GM12873 (cell line): Measurements from ENCODE around the gene PCNA.

Source experiments
- TF ChIP-seq, protein P1 (sequence below): IDR thresholded peaks from 2 replicates; pipeline ENCODE4 v1.5.1; 2012; ENCODE audit warnings: low read depth, mild to moderate bottlenecking, moderate library complexity, low read length, control low read depth; ENCODE audit not compliant: insufficient read depth; ENCODE audit errors: missing control alignments

Gene PCNA

DNA sequence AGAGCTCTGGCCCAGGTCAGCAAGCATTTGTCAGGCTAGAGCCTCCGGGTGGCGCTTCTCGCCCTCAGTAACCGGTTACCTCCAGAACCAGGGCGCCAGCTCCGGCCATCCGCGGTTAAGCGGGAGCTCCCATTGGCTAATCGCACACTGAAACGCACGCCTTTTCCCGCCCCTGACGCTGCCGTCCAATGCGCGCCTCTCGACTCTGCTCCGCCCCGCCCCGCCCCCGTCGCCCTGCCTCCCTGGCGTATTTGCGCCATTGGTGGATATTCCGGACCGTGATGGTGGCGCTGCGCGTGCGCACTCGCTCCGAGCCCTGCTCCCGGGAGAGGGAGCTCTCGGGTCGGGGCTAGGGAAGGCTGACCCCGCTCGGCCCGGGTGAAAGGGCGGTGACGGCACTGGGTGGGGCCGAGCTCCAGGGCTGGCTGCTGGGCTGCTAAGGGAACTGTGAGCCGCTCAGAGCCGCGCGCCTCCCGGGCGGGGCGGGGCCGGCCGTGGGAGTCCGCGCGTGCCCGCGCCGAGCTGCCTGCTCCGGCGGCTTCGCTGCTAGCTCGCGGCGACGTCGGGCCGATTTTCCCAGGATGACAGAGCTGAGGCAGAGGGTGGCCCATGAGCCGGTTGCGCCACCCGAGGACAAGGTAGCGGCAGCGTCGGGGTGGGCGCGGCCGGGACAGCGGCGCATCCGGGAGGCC is 6.9 kb upstream of the PCNA start, which contains the start of gene CDS2:
Gene CDS2 (plus strand): TSS at position 497 of the 692 bp plus-strand sequence. CDS start 85 bp downstream, at position 582.
- TF ChIP-seq, protein P1, sequence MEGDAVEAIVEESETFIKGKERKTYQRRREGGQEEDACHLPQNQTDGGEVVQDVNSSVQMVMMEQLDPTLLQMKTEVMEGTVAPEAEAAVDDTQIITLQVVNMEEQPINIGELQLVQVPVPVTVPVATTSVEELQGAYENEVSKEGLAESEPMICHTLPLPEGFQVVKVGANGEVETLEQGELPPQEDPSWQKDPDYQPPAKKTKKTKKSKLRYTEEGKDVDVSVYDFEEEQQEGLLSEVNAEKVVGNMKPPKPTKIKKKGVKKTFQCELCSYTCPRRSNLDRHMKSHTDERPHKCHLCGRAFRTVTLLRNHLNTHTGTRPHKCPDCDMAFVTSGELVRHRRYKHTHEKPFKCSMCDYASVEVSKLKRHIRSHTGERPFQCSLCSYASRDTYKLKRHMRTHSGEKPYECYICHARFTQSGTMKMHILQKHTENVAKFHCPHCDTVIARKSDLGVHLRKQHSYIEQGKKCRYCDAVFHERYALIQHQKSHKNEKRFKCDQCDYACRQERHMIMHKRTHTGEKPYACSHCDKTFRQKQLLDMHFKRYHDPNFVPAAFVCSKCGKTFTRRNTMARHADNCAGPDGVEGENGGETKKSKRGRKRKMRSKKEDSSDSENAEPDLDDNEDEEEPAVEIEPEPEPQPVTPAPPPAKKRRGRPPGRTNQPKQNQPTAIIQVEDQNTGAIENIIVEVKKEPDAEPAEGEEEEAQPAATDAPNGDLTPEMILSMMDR: peak; percentile 56

DNA sequence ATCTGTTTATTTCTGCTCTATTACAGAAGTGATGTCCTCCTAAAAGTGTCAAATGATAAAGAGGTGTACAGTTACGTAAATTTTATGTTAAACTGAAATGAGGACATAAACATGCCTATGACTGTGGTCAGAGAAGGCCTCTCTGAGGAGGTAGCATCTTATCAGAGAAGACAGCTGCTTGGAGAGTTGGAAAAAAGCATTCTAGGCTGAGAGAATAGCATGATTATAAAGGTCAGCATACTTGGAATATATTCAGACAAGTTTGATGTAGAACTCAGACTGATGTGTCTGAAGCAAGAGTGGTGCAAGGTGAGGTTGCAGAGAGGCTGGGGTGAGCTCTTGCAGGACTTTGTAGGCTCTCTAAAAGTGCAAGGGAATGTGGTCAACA is 3.1 kb upstream of the PCNA start:
- TF ChIP-seq, protein P1: no peak

DNA sequence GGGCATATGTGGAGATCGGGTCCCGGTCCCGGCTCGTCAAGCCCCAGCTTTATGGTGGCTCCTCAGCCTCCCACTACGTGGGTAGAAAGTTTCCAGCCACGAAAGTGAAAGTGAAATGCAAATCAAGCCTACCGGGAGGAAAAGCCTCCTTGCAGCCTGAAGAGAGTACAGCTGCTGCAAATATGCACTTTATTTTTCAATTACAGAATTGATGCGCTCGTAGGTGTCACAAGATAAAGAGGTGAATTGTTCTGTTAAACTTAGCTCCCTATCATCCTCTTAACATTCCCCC is 373 bp upstream of the PCNA start:
- TF ChIP-seq, protein P1: no peak

DNA sequence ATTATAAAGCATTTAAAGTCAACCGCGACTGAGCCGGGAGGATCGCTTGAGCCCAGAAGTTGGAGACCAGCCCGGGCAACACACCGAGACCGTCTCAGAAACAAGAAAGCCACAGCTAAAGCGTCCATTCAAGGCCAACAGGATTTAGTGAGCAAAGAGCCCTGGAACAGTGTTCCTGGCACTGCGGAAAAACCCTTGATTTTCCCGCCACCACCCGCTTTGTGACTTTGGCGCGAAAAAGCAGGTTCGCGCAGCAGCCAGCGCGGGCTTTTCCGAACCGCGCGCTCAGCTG is 669 bp downstream of the PCNA start:
- TF ChIP-seq, protein P1: no peak

DNA sequence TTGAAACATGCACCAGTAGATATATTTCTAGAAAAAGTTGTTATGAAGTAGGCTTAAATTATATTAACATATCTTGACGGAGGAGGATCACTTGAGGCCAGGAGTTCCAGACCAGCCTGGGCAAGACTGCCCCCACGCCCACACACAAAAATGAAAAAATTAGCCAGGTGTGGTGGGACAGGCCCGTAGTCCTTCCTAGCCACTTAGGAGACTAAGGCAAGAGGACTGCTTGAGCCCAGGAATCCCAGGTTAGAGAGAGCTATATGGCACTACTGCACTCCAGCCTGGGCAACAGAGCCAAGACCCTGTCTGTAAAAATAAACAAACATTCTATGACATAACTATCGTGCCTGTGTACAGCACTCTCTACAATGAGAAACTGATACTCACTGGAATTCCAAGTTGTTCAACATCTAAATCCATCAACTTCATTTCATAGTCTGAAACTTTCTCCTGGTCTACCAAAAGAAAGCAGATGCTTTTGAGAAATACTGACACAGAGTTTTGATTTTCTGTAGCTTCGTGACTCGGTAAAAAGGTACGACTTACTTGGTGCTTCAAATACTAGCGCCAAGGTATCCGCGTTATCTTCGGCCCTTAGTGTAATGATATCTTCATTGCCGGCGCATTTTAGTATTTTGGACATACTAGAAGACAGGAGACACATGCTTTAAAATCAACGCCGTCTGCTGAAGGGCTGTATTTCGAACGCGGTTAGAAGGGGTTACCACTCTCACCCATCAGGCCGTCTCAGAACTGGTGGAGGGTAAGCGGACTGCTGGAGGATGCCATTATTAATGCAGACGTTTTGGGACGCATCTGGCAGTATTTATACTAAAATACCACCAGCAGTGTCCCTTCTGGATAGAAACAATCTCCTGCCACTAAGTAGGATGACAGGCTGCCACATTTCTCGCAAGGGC is 1.3 kb downstream of the PCNA start:
- TF ChIP-seq, protein P1: no peak

DNA sequence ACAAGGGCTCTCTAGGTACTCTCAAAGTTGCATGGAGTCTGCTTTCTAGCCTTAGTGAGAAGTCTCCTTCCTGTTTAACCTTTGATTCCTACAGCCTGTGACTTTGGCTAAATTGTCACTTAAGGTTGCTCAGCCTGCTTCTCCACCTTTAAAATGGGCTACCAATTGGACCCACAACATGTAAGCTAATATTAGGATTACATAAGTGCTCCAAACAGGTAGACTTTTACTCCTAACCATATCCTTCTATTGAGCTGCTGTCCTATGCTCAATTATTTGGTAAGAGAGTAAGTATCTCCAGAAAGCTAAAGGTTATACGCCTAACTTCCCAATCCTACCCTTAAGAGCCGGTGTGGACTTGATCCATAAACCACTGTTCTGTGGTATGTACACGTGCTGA is 2.9 kb downstream of the PCNA start:
- TF ChIP-seq, protein P1: no peak

DNA sequence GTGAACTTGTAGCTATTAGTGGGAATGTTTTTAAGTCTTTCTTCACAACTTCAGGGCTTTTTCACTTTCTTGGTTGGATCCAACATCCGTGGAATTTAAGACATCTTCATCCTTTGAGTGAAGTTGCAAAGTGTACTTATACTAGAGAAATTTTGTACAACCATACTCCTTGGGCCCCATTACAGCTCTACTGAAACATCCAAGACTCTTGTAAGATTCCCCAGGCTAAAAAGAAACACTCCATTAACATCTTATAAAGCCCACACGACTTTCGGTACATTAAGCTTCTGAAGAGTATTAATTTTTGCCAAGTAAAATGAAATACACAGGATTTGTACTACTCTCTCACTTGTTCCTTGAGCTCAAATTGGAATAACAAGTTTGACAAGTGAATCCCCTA is 5.4 kb downstream of the PCNA start:
- TF ChIP-seq, protein P1: no peak
